ENCODE data around the gene KRTAP2-2.
"Not testable (repeated sequence)": the region's sequence is repeated elsewhere in the genome, so short reads cannot be mapped to it uniquely, and the experiment has no call there.

Gene KRTAP2-2

GRCh38 chr17:41055130-41055529 is at the start of gene KRTAP2-2:
TSS of gene KRTAP2-2 (minus strand) at chr17:41055230. CDS start at chr17:41055211, 19 bp downstream.
- not testable (repeated sequence) for DNase-seq

- DNase-seq = not testable (repeated sequence)
These were observed 49.5 kb upstream of the KRTAP2-2 start for GRCh38 chr17:41104386-41105038.

GRCh38 chr17:41103896-41104295 is 48.9 kb upstream of the KRTAP2-2 start:
- DNase-seq = no peak

GRCh38 chr17:41101586-41102259 is 46.7 kb upstream of the KRTAP2-2 start, which contains the start of gene KRTAP4-16:
TSS of gene KRTAP4-16 (minus strand) at chr17:41102209. CDS start at chr17:41102209, 0 bp downstream.
- DNase-seq = no peak

- not testable (repeated sequence) for DNase-seq
These were observed 44.9 kb upstream of the KRTAP2-2 start for GRCh38 chr17:41099682-41100480.

GRCh38 chr17:41098481-41098880 is 43.5 kb upstream of the KRTAP2-2 start:
- DNase-seq = no peak

GRCh38 chr17:41098042-41098441 is 43.0 kb upstream of the KRTAP2-2 start, which contains the start of gene KRTAP4-8:
TSS of gene KRTAP4-8 (minus strand) at chr17:41098142. CDS start at chr17:41098084, 58 bp downstream.
- DNase-seq = no peak

- no peak for DNase-seq
These were observed 41.0 kb upstream of the KRTAP2-2 start for GRCh38 chr17:41096055-41096454.

GRCh38 chr17:41088760-41089352 is 33.8 kb upstream of the KRTAP2-2 start:
- DNase-seq = not testable (repeated sequence)

GRCh38 chr17:41084100-41084856 is 29.2 kb upstream of the KRTAP2-2 start, which contains the start of gene KRTAP4-7:
TSS of gene KRTAP4-7 (plus strand) at chr17:41084150. CDS start at chr17:41084207, 57 bp downstream.
- DNase-seq = not testable (repeated sequence)

- not testable (repeated sequence) for DNase-seq
These were observed 28.4 kb upstream of the KRTAP2-2 start for GRCh38 chr17:41083427-41083826.

- no peak for DNase-seq
These were observed 27.6 kb upstream of the KRTAP2-2 start for GRCh38 chr17:41082626-41083025.

GRCh38 chr17:41076788-41077187 is 21.8 kb upstream of the KRTAP2-2 start:
- no peak for DNase-seq

- no peak for DNase-seq
These were observed 18.6 kb upstream of the KRTAP2-2 start for GRCh38 chr17:41073676-41074075.

- no peak for DNase-seq
These were observed 16.8 kb upstream of the KRTAP2-2 start for GRCh38 chr17:41071606-41072360.

- DNase-seq = no peak
These were observed 14.0 kb upstream of the KRTAP2-2 start for GRCh38 chr17:41069031-41069430.

- no peak for DNase-seq
These were observed 12.3 kb upstream of the KRTAP2-2 start for GRCh38 chr17:41067281-41067680.

GRCh38 chr17:41065829-41066624 is 11.0 kb upstream of the KRTAP2-2 start, which contains the start of gene KRTAP2-4:
TSS of gene KRTAP2-4 (minus strand) at chr17:41065879. CDS start at chr17:41065845, 34 bp downstream.
- DNase-seq = no peak

GRCh38 chr17:41065016-41065689 is 10.1 kb upstream of the KRTAP2-2 start:
- DNase-seq = not testable (repeated sequence)

GRCh38 chr17:41064301-41064700 is 9.3 kb upstream of the KRTAP2-2 start:
- DNase-seq = no peak

All from NCI-H82 (cell line).